Measurements from ENCODE around the gene TRIML2. TPM values are rescaled to one million over a fixed set of nuclear protein-coding genes. Genes with fewer than 3 reads are reported as not detected.

TRIML2 gene
- polyA plus RNA-seq, 1 donor from 2014 or later: not detected

GRCh38 chr4:188082796-188083195 is 26.6 kb downstream of the TRIML2 start:
- no peak overlapping the region for H3K4me3 ChIP-seq (ENCODE audit: low read length)
- H4K20me1 ChIP-seq (ENCODE audit: insufficient read depth): no peaks in the 10 kb centered on the region
- H3K79me2 ChIP-seq (replicated peaks; ENCODE audit: insufficient read depth, low read length): no peaks in the 10 kb centered on the region
- H3K9ac ChIP-seq (ENCODE audit: low read length): no peak overlapping the region
- H3K27ac ChIP-seq (ENCODE audit: low read length): no peak overlapping the region
- no peaks in the 10 kb centered on the region for H3K9me3 ChIP-seq (ENCODE audit: low read length)
- TF ChIP-seq EP300 (conservative IDR thresholded peaks at IDR 0.05; ENCODE audit: poor library complexity, severe bottlenecking) (no peak), MXI1 (conservative IDR thresholded peaks at IDR 0.05; ENCODE audit: poor library complexity, severe bottlenecking) (no peak), POLR2AphosphoS5 (IDR thresholded peaks at IDR 0.05) (no peak), SMC3 (conservative IDR thresholded peaks at IDR 0.05; ENCODE audit: poor library complexity) (no peak), CTCF (IDR thresholded peaks at IDR 0.05; ENCODE audit: poor library complexity, severe bottlenecking) (no peak), EZH2 (IDR thresholded peaks at IDR 0.05; ENCODE audit: borderline replicate concordance, insufficient read depth, low read length, poor library complexity, severe bottlenecking) (no peak), REST (IDR thresholded peaks at IDR 0.05; ENCODE audit: borderline replicate concordance) (no peak), RAD21 (conservative IDR thresholded peaks at IDR 0.05) (no peak), TAF1 (IDR thresholded peaks at IDR 0.05; ENCODE audit: low read depth) (no peak)
- H3K27me3 ChIP-seq (ENCODE audit: insufficient read depth, low read depth, low read length): no peaks in the 10 kb centered on the region
- no peak overlapping the region for H2AFZ ChIP-seq (ENCODE audit: low read depth, low read length)
- no peaks in the 10 kb centered on the region for H3K9me2 ChIP-seq (ENCODE audit: insufficient read depth, low read length)
- no peaks in the 10 kb centered on the region for H3F3A ChIP-seq (ENCODE audit: insufficient read depth, low read length, poor library complexity, severe bottlenecking)
- H3K4me2 ChIP-seq (ENCODE audit: low read length): no peak overlapping the region
- no peaks in the 10 kb centered on the region for H3K36me3 ChIP-seq (ENCODE audit: insufficient read depth, low read length)

GRCh38 chr4:188078116-188078515 is 31.3 kb downstream of the TRIML2 start:
- Histone ChIP-seq H3K9me2 (ENCODE audit: insufficient read depth, low read length) (no peaks in the 10 kb centered on the region), H3K27ac (ENCODE audit: low read length) (no peak overlapping the region), H3K79me2 (replicated peaks; ENCODE audit: insufficient read depth, low read length) (no peaks in the 10 kb centered on the region), H3K4me3 (ENCODE audit: low read length) (no peak overlapping the region), H3F3A (ENCODE audit: insufficient read depth, low read length, poor library complexity, severe bottlenecking) (no peaks in the 10 kb centered on the region), H3K4me2 (ENCODE audit: low read length) (no peak overlapping the region), H3K9me3 (ENCODE audit: low read length) (no peaks in the 10 kb centered on the region), H2AFZ (ENCODE audit: low read depth, low read length) (no peak overlapping the region), H3K9ac (ENCODE audit: low read length) (no peak overlapping the region), H4K20me1 (ENCODE audit: insufficient read depth) (no peaks in the 10 kb centered on the region), H3K27me3 (ENCODE audit: insufficient read depth, low read depth, low read length) (no peaks in the 10 kb centered on the region), H3K36me3 (ENCODE audit: insufficient read depth, low read length) (no peaks in the 10 kb centered on the region)
- TF ChIP-seq POLR2AphosphoS5 (IDR thresholded peaks at IDR 0.05): no peak
- TF ChIP-seq CTCF (IDR thresholded peaks at IDR 0.05; ENCODE audit: poor library complexity, severe bottlenecking): no peak
- TF ChIP-seq RAD21 (conservative IDR thresholded peaks at IDR 0.05): no peak
- TF ChIP-seq EZH2 (IDR thresholded peaks at IDR 0.05; ENCODE audit: borderline replicate concordance, insufficient read depth, low read length, poor library complexity, severe bottlenecking): no peak
- TF ChIP-seq TAF1 (IDR thresholded peaks at IDR 0.05; ENCODE audit: low read depth): no peak
- no peak for TF ChIP-seq MXI1 (conservative IDR thresholded peaks at IDR 0.05; ENCODE audit: poor library complexity, severe bottlenecking)
- TF ChIP-seq REST (IDR thresholded peaks at IDR 0.05; ENCODE audit: borderline replicate concordance): no peak
- TF ChIP-seq EP300 (conservative IDR thresholded peaks at IDR 0.05; ENCODE audit: poor library complexity, severe bottlenecking): no peak
- no peak for TF ChIP-seq SMC3 (conservative IDR thresholded peaks at IDR 0.05; ENCODE audit: poor library complexity)

Measured in neural cell (in vitro differentiated cells).